HG02852 (cell line): ENCODE results near the gene SLC22A4.
A peak's percentile ranks its signal among the peaks of the same experiment; 100 is the strongest.

Experiments
- ATAC-seq: cut with Tn5 transposase; IDR thresholded peaks from one replicate; pipeline ENCODE4 v1.9.1; 2021; ENCODE audit warnings: mild to moderate bottlenecking, moderate library complexity; ENCODE audit not compliant: unreplicated experiment

SLC22A4 gene

DNA sequence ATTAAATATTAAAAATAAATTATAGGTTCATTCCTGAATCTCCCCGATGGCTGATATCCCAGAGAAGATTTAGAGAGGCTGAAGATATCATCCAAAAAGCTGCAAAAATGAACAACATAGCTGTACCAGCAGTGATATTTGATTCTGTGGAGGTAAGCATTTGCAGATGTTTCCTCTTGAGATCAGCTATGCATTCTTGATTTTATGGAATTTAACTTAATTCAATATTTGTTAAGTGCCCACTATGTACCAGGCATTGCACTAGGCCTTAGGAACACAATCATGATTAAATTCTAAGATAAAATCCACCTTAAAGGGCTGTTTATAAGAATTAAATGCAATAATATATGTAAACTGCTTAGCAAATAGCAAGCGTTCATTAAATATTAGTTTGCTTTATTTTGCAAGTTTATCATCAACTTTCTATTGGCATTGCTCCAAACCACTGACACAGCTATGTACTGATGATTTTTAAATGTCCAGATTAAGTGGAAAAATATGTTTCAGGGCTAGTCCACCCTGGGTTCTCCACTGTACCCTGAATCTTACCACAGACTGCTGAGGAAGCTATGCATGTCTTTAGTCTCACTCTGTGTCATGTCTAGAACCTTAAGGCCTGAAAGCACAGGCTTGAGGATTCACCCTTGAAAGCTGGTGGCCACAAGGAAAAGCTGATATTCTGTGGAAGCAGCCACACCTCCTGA lies 33.2 kb downstream of the SLC22A4 start:
- no peak for ATAC-seq

- ATAC-seq: no peak
Observed at GRCh38 chr5:132334812-132335211, 40.6 kb downstream of the SLC22A4 start.

DNA sequence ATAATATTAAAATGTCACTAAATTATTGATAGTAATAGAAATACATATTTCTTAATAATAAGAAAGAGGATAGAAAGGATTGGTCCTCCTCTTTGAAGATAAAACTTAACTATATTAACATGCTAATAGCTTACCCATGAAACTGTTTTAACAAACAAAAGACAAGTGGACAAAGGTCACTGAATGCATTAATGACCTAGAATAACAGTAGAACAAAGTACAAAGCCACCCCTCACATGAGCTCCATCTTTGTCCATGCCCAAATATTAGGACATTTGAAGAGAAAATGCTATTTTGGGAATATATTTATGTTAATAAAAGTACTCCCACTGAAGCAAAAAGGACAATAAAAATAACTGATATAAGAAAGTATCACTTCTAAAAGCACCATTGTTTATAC lies 41.2 kb downstream of the SLC22A4 start:
- no peak for ATAC-seq

DNA sequence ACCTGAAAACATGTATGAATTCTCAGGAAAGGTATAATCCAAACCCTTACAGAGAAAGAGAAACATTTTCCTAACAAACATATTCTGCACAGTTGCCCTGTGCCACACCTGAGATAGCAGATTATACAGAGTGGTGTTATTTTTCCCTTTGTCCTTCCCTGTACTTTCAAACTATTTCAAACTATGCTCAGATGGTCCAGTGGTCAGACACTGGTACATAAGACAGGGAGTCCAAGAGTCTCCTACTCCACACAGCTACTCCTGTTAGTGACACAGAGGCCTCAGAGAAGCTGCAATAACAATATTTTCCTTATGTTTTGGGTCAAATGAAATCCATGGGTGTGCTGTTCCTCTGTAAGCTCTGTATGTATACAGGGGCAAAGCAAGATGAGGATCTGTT lies 45.3 kb downstream of the SLC22A4 start:
- ATAC-seq: no peak

- no peak for ATAC-seq
Observed at GRCh38 chr5:132342291-132343180, 48.3 kb downstream of the SLC22A4 start.

GRCh38 chr5:132344775-132345514 lies 50.8 kb downstream of the SLC22A4 start:
- ATAC-seq: no peak

DNA sequence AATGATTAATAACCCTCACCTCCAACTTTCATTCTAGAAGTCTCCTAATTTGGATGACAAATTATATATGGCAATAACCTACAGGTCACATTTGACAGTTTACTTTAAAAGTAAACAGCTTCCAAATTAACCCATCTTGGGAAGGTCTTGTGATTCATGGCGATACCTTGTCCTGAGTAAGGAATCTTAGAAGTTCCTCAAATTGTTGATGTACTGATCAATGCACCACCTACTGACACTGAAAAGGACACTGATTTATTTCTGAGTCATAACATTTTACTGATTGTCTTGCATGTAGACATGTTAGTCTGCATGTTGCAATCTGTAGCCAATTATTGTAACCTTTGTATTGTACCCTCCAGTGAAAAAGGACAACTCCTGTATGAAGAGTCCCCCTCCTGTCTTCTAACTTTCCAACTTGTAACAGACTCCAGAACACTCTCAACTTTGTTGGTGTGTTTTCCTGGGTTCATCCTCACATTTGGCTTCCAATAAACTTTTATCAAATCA lies 59.3 kb downstream of the SLC22A4 start:
- no peak for ATAC-seq

DNA sequence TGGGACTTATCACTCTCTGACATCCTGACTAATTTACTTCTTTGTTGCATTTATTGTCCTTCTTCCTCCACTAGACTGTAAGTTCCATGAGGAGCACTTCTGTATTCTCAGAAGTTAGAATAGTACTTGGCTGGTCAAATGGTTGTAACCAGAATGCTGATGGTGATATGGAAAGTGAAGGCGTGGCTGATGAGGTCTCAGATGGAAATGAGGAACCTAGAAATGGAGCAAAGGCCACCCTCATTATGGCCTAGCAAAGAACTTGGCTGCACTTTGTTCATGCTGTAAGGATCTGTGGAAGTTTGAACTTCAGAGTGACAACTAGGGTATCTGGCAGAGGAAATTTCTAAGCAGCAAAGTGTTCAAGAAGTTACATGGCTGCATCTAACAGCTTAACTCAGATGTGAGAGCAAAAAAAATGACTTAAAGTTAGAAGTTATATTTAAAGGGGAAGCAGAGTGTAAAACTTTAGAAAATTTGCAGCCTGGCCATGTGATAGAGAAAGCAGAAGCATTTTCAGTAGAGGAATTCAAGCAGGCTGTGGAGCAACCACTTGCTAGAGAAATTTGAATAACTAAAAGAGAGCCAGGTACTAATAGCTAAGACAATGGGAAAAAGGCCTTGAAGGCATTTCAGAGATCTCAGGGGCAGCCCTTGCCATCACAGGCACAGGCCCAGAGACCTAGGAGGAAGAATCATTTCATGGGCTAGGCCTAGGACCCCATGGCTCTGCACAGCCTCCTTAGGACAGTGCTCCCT lies 60.4 kb downstream of the SLC22A4 start:
- ATAC-seq: no peak

DNA sequence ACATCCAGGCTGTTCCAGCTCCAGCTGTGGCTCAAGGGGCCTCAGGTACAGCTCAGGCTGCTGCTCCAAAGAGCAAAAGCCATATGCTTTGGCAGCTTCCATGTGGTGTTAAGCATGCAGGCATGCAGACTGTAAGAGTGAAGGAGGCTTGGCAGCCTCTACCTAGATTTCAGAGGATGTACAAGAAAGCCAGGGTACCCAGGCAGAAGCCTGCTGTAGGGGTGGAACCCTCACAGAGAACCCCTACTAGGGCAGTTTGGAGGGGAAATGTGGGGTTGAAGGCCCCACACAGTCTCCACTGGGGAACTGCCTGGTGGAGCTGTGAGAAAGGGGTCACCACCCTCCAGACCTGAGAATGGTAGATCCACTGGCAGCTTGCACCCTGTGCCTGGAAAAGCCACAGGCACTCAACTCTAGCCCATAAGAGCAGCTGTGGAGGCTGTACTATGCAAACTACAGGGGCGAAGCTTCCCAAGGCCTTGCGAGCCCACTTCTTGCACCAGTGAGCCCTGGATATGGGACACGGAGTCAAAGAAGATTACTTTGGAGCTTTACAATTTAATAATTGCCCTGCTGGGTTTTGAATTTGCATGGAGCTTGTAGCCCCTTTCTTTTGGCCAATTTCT lies 61.1 kb downstream of the SLC22A4 start:
- ATAC-seq: no peak

DNA sequence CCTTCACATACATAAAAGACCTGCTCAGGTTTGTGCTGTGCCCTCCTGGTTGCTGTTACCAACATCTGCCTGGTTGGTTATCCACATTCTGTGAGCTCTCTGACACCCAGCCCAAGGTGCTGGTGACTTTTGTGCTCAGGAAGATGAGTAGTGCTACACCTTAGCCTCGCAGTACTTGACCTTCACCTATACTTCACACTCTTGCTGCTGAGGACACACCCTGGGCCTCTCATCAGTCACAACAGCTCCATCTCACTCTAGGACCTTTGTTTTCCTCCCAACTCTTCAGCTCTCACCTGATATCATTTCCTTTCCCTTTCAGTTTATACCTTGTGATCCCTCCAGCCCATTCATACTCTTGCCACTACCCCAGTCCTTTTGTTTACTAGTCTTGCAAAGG lies 64.6 kb downstream of the SLC22A4 start:
- no peak for ATAC-seq

- ATAC-seq: no peak
Observed at GRCh38 chr5:132362086-132362485, 67.9 kb downstream of the SLC22A4 start.

GRCh38 chr5:132363431-132364112 lies 69.4 kb downstream of the SLC22A4 start:
- ATAC-seq: no peak

- ATAC-seq: no peak
Observed at GRCh38 chr5:132364319-132364718, 70.1 kb downstream of the SLC22A4 start.

GRCh38 chr5:132365213-132365612 lies 71.0 kb downstream of the SLC22A4 start:
- no peak for ATAC-seq

- no peak for ATAC-seq
Observed at GRCh38 chr5:132368186-132368585, 74.0 kb downstream of the SLC22A4 start.

- peak; percentile 43 for ATAC-seq
Observed at GRCh38 chr5:132369007-132369473, 74.8 kb downstream of the SLC22A4 start.

DNA sequence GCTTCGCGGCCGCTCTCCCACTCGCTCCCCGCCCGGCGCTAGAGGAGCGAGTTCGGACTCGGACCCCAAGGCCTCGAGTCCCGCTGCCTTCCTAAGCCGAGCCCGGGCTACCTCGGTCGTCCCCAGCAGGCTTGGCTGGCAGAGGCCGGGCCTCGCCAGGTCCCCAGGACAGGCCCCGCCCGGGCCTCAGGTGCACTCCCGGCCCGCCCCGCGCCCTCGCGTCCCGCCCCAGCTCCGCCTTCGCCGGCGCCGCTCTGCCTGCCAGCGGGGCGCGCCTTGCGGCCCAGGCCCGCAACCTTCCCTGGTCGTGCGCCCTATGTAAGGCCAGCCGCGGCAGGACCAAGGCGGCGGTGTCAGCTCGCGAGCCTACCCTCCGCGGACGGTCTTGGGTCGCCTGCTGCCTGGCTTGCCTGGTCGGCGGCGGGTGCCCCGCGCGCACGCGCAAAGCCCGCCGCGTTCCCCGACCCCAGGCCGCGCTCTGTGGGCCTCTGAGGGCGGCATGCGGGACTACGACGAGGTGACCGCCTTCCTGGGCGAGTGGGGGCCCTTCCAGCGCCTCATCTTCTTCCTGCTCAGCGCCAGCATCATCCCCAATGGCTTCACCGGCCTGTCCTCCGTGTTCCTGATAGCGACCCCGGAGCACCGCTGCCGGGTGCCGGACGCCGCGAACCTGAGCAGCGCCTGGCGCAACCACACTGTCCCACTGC lies 75.4 kb downstream of the SLC22A4 start, which contains the start of gene SLC22A5:
TSS of gene SLC22A5 (plus strand) at position 237 of the 707 bp plus-strand sequence. CDS start at position 500, 263 bp downstream.
- peak; percentile 91 for ATAC-seq

DNA sequence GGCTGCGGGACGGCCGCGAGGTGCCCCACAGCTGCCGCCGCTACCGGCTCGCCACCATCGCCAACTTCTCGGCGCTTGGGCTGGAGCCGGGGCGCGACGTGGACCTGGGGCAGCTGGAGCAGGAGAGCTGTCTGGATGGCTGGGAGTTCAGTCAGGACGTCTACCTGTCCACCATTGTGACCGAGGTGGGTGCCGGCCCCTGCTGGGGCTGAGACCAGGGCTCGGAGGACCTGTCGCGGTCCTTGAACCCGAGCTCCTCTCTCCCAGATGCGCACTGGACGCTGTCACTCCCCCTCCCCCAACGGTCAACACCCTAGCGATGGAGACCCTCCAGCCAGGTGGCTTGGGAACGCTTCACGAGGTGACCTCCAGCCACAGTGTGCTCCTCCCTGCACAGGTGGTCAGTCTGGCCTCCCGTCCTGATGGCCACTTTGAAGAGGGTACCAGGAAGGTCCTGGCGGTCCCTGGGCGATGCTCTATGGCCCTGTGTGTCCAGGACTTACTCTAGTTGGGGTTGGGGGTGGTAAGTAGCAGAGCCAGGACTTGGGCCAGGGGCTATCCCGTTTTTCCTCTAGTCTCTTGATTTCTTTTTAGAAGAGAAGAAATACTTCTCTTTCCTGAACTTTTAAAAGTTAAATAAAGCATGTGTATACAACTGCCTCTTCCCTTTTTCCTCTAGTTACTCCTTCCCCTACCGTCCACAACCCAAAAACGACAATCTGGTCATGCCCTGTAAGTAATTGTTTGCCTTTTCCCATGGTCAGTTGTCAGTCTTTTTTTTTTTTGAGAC lies 76.2 kb downstream of the SLC22A4 start:
- no peak for ATAC-seq
